HG03103 (cell line): ENCODE measurements around the gene TLK2.
"Not testable (repeated sequence)": the region's sequence is repeated elsewhere in the genome, so short reads cannot be mapped to it uniquely, and the experiment has no call there.

ENCODE experiments used
- ATAC-seq: cut with Tn5 transposase; IDR thresholded peaks from one replicate; pipeline ENCODE4 v1.9.1; 2021; ENCODE audit warnings: low read depth; ENCODE audit not compliant: unreplicated experiment

Gene TLK2

GRCh38 chr17:62552851-62553659 is 74.4 kb downstream of the TLK2 start:
- peak; percentile 58 for ATAC-seq

GRCh38 chr17:62557532-62557931 is 78.9 kb downstream of the TLK2 start:
- not testable (repeated sequence) for ATAC-seq

GRCh38 chr17:62558941-62559340 is 80.3 kb downstream of the TLK2 start:
- ATAC-seq = not testable (repeated sequence)

GRCh38 chr17:62560971-62561370 is 82.3 kb downstream of the TLK2 start:
- ATAC-seq = not testable (repeated sequence)

GRCh38 chr17:62562656-62563055 is 84.0 kb downstream of the TLK2 start:
- no peak for ATAC-seq

GRCh38 chr17:62565817-62566216 is 87.2 kb downstream of the TLK2 start:
- ATAC-seq = no peak

- ATAC-seq = no peak
These were observed 88.5 kb downstream of the TLK2 start for GRCh38 chr17:62566996-62567578.

- no peak for ATAC-seq
These were observed 93.9 kb downstream of the TLK2 start for GRCh38 chr17:62572488-62572887.

GRCh38 chr17:62572888-62573401 is 94.3 kb downstream of the TLK2 start:
- ATAC-seq = no peak

- ATAC-seq = no peak
These were observed 95.0 kb downstream of the TLK2 start for GRCh38 chr17:62573480-62574117.

- ATAC-seq = no peak
These were observed 97.8 kb downstream of the TLK2 start for GRCh38 chr17:62576382-62576781.

- no peak for ATAC-seq
These were observed 100.3 kb downstream of the TLK2 start for GRCh38 chr17:62578757-62579487.

GRCh38 chr17:62580947-62581346 is 102.3 kb downstream of the TLK2 start:
- ATAC-seq = no peak

- no peak for ATAC-seq
These were observed 103.1 kb downstream of the TLK2 start for GRCh38 chr17:62581764-62582163.

GRCh38 chr17:62587554-62587953 is 108.9 kb downstream of the TLK2 start:
- ATAC-seq = no peak

- ATAC-seq = no peak
These were observed 109.5 kb downstream of the TLK2 start for GRCh38 chr17:62588109-62588508.

GRCh38 chr17:62591333-62591732 is 112.7 kb downstream of the TLK2 start:
- no peak for ATAC-seq

- not testable (repeated sequence) for ATAC-seq
These were observed 113.2 kb downstream of the TLK2 start for GRCh38 chr17:62591822-62592221.

GRCh38 chr17:62592341-62593099 is 113.9 kb downstream of the TLK2 start:
- no peak for ATAC-seq

- no peak for ATAC-seq
These were observed 116.9 kb downstream of the TLK2 start for GRCh38 chr17:62595484-62595883.
